HEK293 (cell line): ENCODE data around the gene TMEM14A.

Source experiments
- BCL11A ChIP-seq: fragments of 450-650 bp; formaldehyde crosslinking; IDR thresholded peaks from 2 replicates; pipeline ENCODE4 v1.5.1; 2016; ENCODE audit warnings: low read depth, missing biosample characterization, missing genetic modification characterization
- ZBTB21 ChIP-seq: fragments of 450-650 bp; formaldehyde crosslinking; IDR thresholded peaks from 2 replicates; pipeline ENCODE4 v1.5.1; 2017; ENCODE audit warnings: missing biosample characterization, missing genetic modification characterization
- ZEB2 ChIP-seq: fragments of 450-650 bp; formaldehyde crosslinking; IDR thresholded peaks from 2 replicates; pipeline ENCODE4 v1.5.1; 2016; ENCODE audit warnings: missing biosample characterization, missing genetic modification characterization
- ZNF121 ChIP-seq: fragments of 450-650 bp; formaldehyde crosslinking; IDR thresholded peaks from 2 replicates; pipeline ENCODE4 v1.5.1; 2016; ENCODE audit warnings: missing biosample characterization, missing genetic modification characterization
- ZNF133 ChIP-seq: fragments of 450-650 bp; formaldehyde crosslinking; IDR thresholded peaks from 2 replicates; pipeline ENCODE4 v1.5.1; 2016; ENCODE audit warnings: missing biosample characterization, missing genetic modification characterization
- ZNF157 ChIP-seq: fragments of 450-650 bp; formaldehyde crosslinking; IDR thresholded peaks from 2 replicates; pipeline ENCODE4 v1.5.1; 2016; ENCODE audit warnings: missing biosample characterization, missing genetic modification characterization
- ZNF214 ChIP-seq: fragments of 450-650 bp; formaldehyde crosslinking; IDR thresholded peaks from 2 replicates; pipeline ENCODE4 v1.5.1; 2017; ENCODE audit warnings: missing biosample characterization, mild to moderate bottlenecking, missing genetic modification characterization, borderline replicate concordance
- ZNF248 ChIP-seq: fragments of 450-650 bp; formaldehyde crosslinking; IDR thresholded peaks from 2 replicates; pipeline ENCODE4 v1.5.1; 2017; ENCODE audit warnings: missing biosample characterization, missing genetic modification characterization
- ZNF266 ChIP-seq: fragments of 450-650 bp; formaldehyde crosslinking; IDR thresholded peaks from 2 replicates; pipeline ENCODE4 v1.5.1; 2016; ENCODE audit warnings: missing biosample characterization, missing genetic modification characterization, low read depth
- ZNF37A ChIP-seq: fragments of 450-650 bp; IDR thresholded peaks from 2 replicates; pipeline ENCODE4 v1.5.1; 2018; ENCODE audit warnings: missing biosample characterization, missing genetic modification characterization
- ZNF423 ChIP-seq: fragments of 450-650 bp; formaldehyde crosslinking; IDR thresholded peaks from 2 replicates; pipeline ENCODE4 v1.5.1; 2016; ENCODE audit warnings: missing biosample characterization, missing genetic modification characterization
- ZNF514 ChIP-seq: fragments of 450-650 bp; formaldehyde crosslinking; IDR thresholded peaks from 2 replicates; pipeline ENCODE4 v1.5.1; 2016; ENCODE audit warnings: missing biosample characterization, missing genetic modification characterization
- ZNF530 ChIP-seq: fragments of 450-650 bp; formaldehyde crosslinking; IDR thresholded peaks from 2 replicates; pipeline ENCODE4 v1.5.1; 2016; ENCODE audit warnings: low read depth, missing biosample characterization, missing genetic modification characterization
- ZNF548 ChIP-seq: fragments of 450-650 bp; formaldehyde crosslinking; IDR thresholded peaks from 2 replicates; pipeline ENCODE4 v1.5.1; 2016; ENCODE audit warnings: missing biosample characterization, missing genetic modification characterization
- ZNF560 ChIP-seq: fragments of 450-650 bp; formaldehyde crosslinking; IDR thresholded peaks from 2 replicates; pipeline ENCODE4 v1.5.1; 2017; ENCODE audit warnings: missing biosample characterization, missing genetic modification characterization, borderline replicate concordance
- ZNF600 ChIP-seq: fragments of 450-650 bp; formaldehyde crosslinking; IDR thresholded peaks from 2 replicates; pipeline ENCODE4 v1.5.1; 2016; ENCODE audit warnings: missing biosample characterization, missing genetic modification characterization
- ZNF624 ChIP-seq: fragments of 450-650 bp; formaldehyde crosslinking; IDR thresholded peaks from 2 replicates; pipeline ENCODE4 v1.5.1; 2017; ENCODE audit warnings: missing biosample characterization, missing genetic modification characterization
- ZNF670 ChIP-seq: fragments of 450-650 bp; formaldehyde crosslinking; IDR thresholded peaks from 2 replicates; pipeline ENCODE4 v1.5.1; 2016; ENCODE audit warnings: missing biosample characterization, missing genetic modification characterization, low read depth
- ZNF768 ChIP-seq: fragments of 450-650 bp; formaldehyde crosslinking; IDR thresholded peaks from 2 replicates; pipeline ENCODE4 v1.5.1; 2018; ENCODE audit warnings: missing biosample characterization, mild to moderate bottlenecking, missing genetic modification characterization
- ZNF785 ChIP-seq: fragments of 450-650 bp; formaldehyde crosslinking; IDR thresholded peaks from 2 replicates; pipeline ENCODE4 v1.5.1; 2016; ENCODE audit warnings: missing biosample characterization, missing genetic modification characterization
- ZNF792 ChIP-seq: fragments of 450-650 bp; formaldehyde crosslinking; IDR thresholded peaks from 2 replicates; pipeline ENCODE4 v1.5.1; 2016; ENCODE audit warnings: missing biosample characterization, missing genetic modification characterization
- ZNF837 ChIP-seq: fragments of 450-650 bp; formaldehyde crosslinking; IDR thresholded peaks from 2 replicates; pipeline ENCODE4 v1.5.1; 2016; ENCODE audit warnings: missing biosample characterization, missing genetic modification characterization
- ZXDB ChIP-seq: fragments of 450-650 bp; formaldehyde crosslinking; IDR thresholded peaks from 2 replicates; pipeline ENCODE4 v1.5.1; 2016; ENCODE audit warnings: missing biosample characterization, missing genetic modification characterization
- TF ChIP-seq, protein P1 (sequence below): fragments of 450-650 bp; formaldehyde crosslinking; IDR thresholded peaks from 2 replicates; pipeline ENCODE4 v1.5.1; 2016; ENCODE audit warnings: missing biosample characterization, missing genetic modification characterization
- TF ChIP-seq, protein P2 (sequence below): fragments of 450-650 bp; formaldehyde crosslinking; IDR thresholded peaks from 2 replicates; pipeline ENCODE4 v1.5.1; 2016; ENCODE audit warnings: missing biosample characterization, missing genetic modification characterization
- TF ChIP-seq, protein P3 (sequence below): fragments of 450-650 bp; formaldehyde crosslinking; IDR thresholded peaks from 2 replicates; pipeline ENCODE4 v1.5.1; 2017; ENCODE audit warnings: missing biosample characterization, missing genetic modification characterization
- TF ChIP-seq, protein P4 (sequence below): fragments of 450-650 bp; formaldehyde crosslinking; IDR thresholded peaks from 2 replicates; pipeline ENCODE4 v1.5.1; 2016; ENCODE audit warnings: missing biosample characterization, missing genetic modification characterization
- TF ChIP-seq, protein P5 (sequence below): fragments of 450-650 bp; formaldehyde crosslinking; IDR thresholded peaks from 2 replicates; pipeline ENCODE4 v1.5.1; 2016; ENCODE audit warnings: missing biosample characterization, missing genetic modification characterization

Gene TMEM14A

DNA sequence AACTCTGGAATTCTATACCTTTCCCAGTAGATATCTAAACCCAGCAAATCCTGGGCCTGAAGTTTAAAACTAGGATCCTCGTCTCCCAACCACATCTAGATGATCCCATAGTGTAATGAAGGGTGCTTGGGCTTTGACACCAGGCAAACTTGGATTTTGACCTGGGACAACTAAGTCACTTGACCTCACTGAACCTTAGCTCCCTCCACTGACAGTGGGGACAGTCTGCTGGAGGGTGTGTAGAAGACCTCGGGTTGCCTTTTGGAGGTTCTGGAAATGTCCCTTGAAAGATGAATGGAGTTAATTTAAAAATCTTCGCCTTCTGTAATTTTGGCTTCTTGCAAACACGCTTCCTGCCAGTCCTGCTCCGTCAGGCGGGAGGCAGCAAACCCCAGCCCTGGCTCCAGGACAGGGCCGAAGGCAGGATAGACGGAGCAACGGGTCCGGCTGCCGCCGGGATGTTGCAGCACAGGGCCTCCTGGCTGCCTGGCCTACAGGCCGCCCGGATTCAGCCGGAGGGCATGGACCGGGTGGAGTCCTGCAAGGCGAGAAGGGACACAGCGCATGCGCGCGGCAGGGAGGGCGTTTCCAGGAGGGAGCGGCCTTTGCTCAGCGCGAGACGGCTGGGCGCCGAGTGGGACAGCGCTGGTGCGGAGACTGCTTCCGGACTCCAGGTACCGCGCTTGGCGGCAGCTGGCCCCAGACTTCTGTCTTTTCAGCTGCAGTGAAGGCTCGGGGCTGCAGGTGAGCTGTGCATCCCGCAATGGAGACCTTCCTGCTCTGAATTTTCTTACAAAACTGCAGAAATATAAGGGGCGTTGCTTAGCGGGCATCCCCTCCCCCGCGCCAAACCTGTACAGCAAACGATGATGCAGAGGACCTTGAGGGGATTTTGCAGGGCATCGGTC, at the start of gene TMEM14A (continued):
- peak; percentile 95 for TF ChIP-seq ZNF600 (tag by site-specific recombination)
- TF ChIP-seq ZNF423, result no peak
- no peak for TF ChIP-seq ZBTB21
- TF ChIP-seq ZNF214 (tag by site-specific recombination), result no peak
- TF ChIP-seq ZNF157, result no peak
- no peak for TF ChIP-seq ZNF624 (tag by site-specific recombination)
- TF ChIP-seq ZNF548 (tag by site-specific recombination), result no peak
- TF ChIP-seq ZNF266 (tag by site-specific recombination), result no peak
- TF ChIP-seq, protein P1, sequence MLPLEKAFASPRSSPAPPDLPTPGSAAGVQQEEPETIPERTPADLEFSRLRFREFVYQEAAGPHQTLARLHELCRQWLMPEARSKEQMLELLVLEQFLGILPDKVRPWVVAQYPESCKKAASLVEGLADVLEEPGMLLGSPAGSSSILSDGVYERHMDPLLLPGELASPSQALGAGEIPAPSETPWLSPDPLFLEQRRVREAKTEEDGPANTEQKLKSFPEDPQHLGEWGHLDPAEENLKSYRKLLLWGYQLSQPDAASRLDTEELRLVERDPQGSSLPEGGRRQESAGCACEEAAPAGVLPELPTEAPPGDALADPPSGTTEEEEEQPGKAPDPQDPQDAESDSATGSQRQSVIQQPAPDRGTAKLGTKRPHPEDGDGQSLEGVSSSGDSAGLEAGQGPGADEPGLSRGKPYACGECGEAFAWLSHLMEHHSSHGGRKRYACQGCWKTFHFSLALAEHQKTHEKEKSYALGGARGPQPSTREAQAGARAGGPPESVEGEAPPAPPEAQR (tag by site-specific recombination), result no peak
- TF ChIP-seq BCL11A, result no peak
- TF ChIP-seq, protein P2, sequence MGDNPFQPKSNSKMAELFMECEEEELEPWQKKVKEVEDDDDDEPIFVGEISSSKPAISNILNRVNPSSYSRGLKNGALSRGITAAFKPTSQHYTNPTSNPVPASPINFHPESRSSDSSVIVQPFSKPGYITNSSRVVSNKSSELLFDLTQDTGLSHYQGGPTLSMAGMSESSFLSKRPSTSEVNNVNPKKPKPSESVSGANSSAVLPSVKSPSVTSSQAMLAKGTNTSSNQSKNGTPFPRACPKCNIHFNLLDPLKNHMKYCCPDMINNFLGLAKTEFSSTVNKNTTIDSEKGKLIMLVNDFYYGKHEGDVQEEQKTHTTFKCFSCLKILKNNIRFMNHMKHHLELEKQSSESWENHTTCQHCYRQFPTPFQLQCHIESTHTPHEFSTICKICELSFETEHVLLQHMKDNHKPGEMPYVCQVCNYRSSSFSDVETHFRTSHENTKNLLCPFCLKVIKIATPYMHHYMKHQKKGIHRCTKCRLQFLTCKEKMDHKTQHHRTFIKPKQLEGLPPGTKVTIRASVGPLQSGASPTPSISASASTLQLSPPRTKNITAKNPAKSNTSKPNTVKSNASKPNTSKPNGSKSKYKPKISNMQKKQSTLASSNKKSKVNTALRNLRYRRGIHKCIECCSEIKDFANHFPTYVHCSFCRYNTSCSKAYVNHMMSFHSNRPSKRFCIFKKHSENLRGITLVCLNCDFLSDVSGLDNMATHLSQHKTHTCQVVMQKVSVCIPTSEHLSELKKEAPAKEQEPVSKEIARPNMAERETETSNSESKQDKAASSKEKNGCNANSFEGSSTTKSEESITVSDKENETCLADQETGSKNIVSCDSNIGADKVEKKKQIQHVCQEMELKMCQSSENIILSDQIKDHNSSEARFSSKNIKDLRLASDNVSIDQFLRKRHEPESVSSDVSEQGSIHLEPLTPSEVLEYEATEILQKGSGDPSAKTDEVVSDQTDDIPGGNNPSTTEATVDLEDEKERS (tag by site-specific recombination), result no peak
- no peak for TF ChIP-seq ZNF560 (tag by site-specific recombination)
- no peak for TF ChIP-seq ZNF133 (tag by site-specific recombination)
- TF ChIP-seq ZNF248 (tag by site-specific recombination), result no peak
- TF ChIP-seq ZNF121 (tag by site-specific recombination), result no peak; the same call in 1 of the 2 replicates
- TF ChIP-seq ZNF514, result no peak
- TF ChIP-seq, protein P3, sequence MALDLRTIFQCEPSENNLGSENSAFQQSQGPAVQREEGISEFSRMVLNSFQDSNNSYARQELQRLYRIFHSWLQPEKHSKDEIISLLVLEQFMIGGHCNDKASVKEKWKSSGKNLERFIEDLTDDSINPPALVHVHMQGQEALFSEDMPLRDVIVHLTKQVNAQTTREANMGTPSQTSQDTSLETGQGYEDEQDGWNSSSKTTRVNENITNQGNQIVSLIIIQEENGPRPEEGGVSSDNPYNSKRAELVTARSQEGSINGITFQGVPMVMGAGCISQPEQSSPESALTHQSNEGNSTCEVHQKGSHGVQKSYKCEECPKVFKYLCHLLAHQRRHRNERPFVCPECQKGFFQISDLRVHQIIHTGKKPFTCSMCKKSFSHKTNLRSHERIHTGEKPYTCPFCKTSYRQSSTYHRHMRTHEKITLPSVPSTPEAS, result no peak
- peak; percentile 75; the same call in 1 of the 2 replicates for TF ChIP-seq ZEB2 (tag by site-specific recombination)
- TF ChIP-seq, protein P4, sequence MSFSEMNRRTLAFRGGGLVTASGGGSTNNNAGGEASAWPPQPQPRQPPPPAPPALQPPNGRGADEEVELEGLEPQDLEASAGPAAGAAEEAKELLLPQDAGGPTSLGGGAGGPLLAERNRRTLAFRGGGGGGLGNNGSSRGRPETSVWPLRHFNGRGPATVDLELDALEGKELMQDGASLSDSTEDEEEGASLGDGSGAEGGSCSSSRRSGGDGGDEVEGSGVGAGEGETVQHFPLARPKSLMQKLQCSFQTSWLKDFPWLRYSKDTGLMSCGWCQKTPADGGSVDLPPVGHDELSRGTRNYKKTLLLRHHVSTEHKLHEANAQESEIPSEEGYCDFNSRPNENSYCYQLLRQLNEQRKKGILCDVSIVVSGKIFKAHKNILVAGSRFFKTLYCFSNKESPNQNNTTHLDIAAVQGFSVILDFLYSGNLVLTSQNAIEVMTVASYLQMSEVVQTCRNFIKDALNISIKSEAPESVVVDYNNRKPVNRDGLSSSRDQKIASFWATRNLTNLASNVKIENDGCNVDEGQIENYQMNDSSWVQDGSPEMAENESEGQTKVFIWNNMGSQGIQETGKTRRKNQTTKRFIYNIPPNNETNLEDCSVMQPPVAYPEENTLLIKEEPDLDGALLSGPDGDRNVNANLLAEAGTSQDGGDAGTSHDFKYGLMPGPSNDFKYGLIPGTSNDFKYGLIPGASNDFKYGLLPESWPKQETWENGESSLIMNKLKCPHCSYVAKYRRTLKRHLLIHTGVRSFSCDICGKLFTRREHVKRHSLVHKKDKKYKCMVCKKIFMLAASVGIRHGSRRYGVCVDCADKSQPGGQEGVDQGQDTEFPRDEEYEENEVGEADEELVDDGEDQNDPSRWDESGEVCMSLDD (tag by site-specific recombination), result no peak
- TF ChIP-seq ZNF530 (tag by site-specific recombination), result no peak
- no peak for TF ChIP-seq ZNF785 (tag by site-specific recombination)
- TF ChIP-seq ZXDB, result peak; percentile 64; the same call in 1 of the 2 replicates
- TF ChIP-seq ZNF670 (tag by site-specific recombination), result no peak
- TF ChIP-seq ZNF768, result peak; percentile 57; the same call in 1 of the 2 replicates
- no peak for TF ChIP-seq ZNF837 (tag by site-specific recombination)
- no peak for TF ChIP-seq ZNF792 (tag by site-specific recombination)
- TF ChIP-seq, protein P5, sequence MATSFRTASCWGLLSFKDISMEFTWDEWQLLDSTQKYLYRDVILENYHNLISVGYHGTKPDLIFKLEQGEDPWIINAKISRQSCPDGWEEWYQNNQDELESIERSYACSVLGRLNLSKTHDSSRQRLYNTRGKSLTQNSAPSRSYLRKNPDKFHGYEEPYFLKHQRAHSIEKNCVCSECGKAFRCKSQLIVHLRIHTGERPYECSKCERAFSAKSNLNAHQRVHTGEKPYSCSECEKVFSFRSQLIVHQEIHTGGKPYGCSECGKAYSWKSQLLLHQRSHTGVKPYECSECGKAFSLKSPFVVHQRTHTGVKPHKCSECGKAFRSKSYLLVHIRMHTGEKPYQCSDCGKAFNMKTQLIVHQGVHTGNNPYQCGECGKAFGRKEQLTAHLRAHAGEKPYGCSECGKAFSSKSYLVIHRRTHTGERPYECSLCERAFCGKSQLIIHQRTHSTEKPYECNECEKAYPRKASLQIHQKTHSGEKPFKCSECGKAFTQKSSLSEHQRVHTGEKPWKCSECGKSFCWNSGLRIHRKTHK (tag by site-specific recombination), result no peak
- TF ChIP-seq ZNF37A (tag by site-specific recombination), result no peak
